Activated naive CD4-positive, alpha-beta T cell treated with anti-CD3 and anti-CD28 coated beads, Interleukin-2, amount 50 U/mL, for 24 hours (primary cell): ENCODE measurements around the gene RNU6-1.

ENCODE experiments used
- H3K27ac Mint-ChIP-seq: one replicate; pipeline ENCODE4 v1.8.0; 2021; ENCODE audit warnings: mild to moderate bottlenecking, mixed read lengths
- H3K27me3 Mint-ChIP-seq: one replicate; pipeline ENCODE4 v1.8.0; 2021; ENCODE audit warnings: mixed read lengths
- H3K36me3 Mint-ChIP-seq: one replicate; pipeline ENCODE4 v1.8.0; 2021; ENCODE audit warnings: mixed read lengths
- H3K4me1 Mint-ChIP-seq: one replicate; pipeline ENCODE4 v1.8.0; 2021; ENCODE audit warnings: mixed read lengths
- H3K4me3 Mint-ChIP-seq: one replicate; pipeline ENCODE4 v1.8.0; 2021; ENCODE audit warnings: mild to moderate bottlenecking, mixed read lengths
- H3K9me3 Mint-ChIP-seq: one replicate; pipeline ENCODE4 v1.8.0; 2021; ENCODE audit warnings: mixed read lengths

The RNU6-1 gene

GRCh38 chr15:67832031-67832551 is 7.8 kb downstream of the RNU6-1 start:
- Mint-ChIP-seq H3K4me1 (peaks cover 53% of the 10 kb centered on the region), H3K4me3 (no peak overlapping the region), H3K27me3 (peaks cover 48% of the 10 kb centered on the region), H3K9me3 (no peaks in the 10 kb centered on the region), H3K36me3 (no peaks in the 10 kb centered on the region), H3K27ac (no peak overlapping the region)

GRCh38 chr15:67831363-67831762 is 8.5 kb downstream of the RNU6-1 start:
- Mint-ChIP-seq H3K36me3 (no peaks in the 10 kb centered on the region), H3K4me3 (no peak overlapping the region), H3K9me3 (no peaks in the 10 kb centered on the region), H3K27ac (no peak overlapping the region), H3K4me1 (peaks cover 52% of the 10 kb centered on the region), H3K27me3 (peaks cover 48% of the 10 kb centered on the region)

GRCh38 chr15:67829647-67830504 is 10.0 kb downstream of the RNU6-1 start:
- H3K27me3 Mint-ChIP-seq: peaks cover 52% of the 10 kb centered on the region
- H3K27ac Mint-ChIP-seq: no peak overlapping the region
- peaks cover 52% of the 10 kb centered on the region for H3K4me1 Mint-ChIP-seq
- no peaks in the 10 kb centered on the region for H3K36me3 Mint-ChIP-seq
- H3K9me3 Mint-ChIP-seq: no peaks in the 10 kb centered on the region
- no peak overlapping the region for H3K4me3 Mint-ChIP-seq

DNA sequence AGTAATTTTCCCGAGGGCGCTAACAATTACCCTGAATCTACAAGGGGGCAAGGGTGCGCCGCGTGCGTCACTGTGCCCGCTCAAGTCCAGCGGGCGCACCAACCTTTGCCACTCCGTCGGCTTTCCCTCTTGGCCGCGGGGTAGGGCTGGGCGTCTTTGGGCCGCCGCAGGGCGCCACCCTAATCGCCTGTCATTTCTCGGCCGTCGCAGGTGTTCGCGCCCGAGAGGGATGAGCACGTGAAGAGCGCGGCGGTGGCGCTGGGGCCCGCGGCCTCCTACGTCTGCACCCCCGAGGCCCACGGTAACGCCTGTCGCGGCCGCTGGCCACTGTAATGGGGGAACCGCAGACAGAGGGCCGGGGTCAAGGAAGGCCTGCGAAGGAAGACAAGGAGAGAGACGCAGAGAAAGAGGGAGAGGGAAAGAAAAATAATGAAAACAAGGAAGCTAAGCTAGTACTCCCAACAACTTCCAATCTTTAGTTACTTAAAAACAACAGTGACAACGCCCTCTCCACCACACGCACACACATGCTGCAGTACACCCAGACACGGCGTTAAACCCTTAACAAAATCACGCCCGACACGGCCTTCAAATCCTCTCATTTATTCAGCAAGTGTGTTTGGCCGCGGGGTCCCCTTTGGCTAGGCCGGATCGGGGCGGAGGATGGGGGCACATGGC is 10.7 kb downstream of the RNU6-1 start:
- H3K27me3 Mint-ChIP-seq: peaks cover 56% of the 10 kb centered on the region
- H3K36me3 Mint-ChIP-seq: no peaks in the 10 kb centered on the region
- no peak overlapping the region for H3K27ac Mint-ChIP-seq
- H3K4me1 Mint-ChIP-seq: peaks cover 51% of the 10 kb centered on the region
- peak overlapping the region; percentile 59 for H3K4me3 Mint-ChIP-seq
- H3K9me3 Mint-ChIP-seq: no peaks in the 10 kb centered on the region

DNA sequence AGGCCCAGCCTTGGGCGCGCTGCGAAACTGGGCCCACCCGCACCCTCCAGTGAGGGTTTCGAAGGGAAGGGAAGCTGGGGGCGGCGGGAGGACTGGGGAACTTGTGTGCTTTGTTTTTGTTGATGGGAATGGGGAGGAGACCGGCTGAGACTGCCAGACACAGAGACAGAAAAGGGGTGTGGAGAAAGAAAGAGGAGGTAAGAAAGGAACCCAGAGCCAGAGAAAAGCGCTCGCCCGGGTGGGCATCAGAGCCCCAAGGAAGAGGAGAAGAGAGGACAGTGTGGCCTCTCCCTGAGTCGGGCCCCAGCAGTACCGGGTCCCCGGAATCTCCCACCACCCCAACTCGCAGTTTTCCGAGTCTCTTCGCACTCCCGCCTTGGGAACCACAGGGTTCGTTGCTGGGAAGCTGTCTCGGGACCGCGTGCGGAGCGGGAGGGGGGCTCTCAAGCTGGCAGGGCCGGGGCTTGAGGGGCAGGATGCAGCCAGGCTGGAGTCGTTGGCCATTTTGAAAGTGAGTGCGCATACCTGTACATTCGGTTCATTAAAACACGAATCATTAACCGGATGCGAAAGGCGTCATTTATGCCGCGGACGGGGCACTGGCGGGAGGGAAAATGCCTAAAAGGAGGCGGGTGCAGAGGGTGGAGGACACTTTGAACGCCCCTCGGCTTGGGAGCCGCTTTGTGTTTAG is 11.4 kb downstream of the RNU6-1 start:
- H3K4me1 Mint-ChIP-seq: peaks cover 51% of the 10 kb centered on the region
- peak overlapping the region; percentile 18 for H3K27ac Mint-ChIP-seq
- H3K4me3 Mint-ChIP-seq: peak overlapping the region; percentile 72
- H3K9me3 Mint-ChIP-seq: no peaks in the 10 kb centered on the region
- H3K27me3 Mint-ChIP-seq: peaks cover 58% of the 10 kb centered on the region
- H3K36me3 Mint-ChIP-seq: no peaks in the 10 kb centered on the region

DNA sequence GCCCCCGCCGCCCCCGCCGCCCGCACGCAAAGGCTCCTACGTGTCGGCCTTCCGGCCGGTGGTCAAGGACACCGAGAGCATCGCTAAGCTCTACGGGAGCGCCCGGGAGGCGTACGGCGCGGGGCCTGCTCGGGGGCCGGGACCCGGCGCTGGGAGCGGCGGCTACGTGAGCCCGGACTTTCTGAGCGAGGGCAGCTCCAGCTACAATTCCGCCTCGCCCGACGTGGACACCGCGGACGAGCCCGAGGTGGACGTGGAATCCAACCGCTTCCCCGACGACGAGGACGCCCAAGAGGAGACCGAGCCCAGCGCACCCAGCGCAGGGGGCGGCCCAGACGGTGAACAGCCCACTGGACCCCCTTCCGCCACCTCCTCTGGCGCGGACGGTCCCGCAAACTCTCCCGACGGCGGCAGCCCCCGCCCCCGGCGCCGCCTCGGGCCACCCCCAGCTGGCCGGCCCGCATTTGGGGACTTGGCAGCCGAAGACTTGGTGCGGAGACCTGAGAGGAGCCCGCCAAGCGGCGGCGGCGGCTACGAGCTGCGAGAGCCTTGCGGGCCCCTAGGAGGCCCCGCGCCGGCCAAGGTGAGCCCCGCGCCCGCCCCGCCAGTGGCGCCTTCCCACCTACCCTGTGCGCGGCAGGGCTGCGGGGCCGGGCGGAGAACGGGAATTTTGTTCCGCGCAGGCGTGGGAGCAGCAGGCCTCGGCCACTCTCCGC is 12.1 kb downstream of the RNU6-1 start:
- H3K36me3 Mint-ChIP-seq: no peaks in the 10 kb centered on the region
- H3K9me3 Mint-ChIP-seq: no peaks in the 10 kb centered on the region
- H3K4me1 Mint-ChIP-seq: peaks cover 46% of the 10 kb centered on the region
- H3K4me3 Mint-ChIP-seq: no peak overlapping the region
- H3K27me3 Mint-ChIP-seq: peaks cover 52% of the 10 kb centered on the region
- no peak overlapping the region for H3K27ac Mint-ChIP-seq

DNA sequence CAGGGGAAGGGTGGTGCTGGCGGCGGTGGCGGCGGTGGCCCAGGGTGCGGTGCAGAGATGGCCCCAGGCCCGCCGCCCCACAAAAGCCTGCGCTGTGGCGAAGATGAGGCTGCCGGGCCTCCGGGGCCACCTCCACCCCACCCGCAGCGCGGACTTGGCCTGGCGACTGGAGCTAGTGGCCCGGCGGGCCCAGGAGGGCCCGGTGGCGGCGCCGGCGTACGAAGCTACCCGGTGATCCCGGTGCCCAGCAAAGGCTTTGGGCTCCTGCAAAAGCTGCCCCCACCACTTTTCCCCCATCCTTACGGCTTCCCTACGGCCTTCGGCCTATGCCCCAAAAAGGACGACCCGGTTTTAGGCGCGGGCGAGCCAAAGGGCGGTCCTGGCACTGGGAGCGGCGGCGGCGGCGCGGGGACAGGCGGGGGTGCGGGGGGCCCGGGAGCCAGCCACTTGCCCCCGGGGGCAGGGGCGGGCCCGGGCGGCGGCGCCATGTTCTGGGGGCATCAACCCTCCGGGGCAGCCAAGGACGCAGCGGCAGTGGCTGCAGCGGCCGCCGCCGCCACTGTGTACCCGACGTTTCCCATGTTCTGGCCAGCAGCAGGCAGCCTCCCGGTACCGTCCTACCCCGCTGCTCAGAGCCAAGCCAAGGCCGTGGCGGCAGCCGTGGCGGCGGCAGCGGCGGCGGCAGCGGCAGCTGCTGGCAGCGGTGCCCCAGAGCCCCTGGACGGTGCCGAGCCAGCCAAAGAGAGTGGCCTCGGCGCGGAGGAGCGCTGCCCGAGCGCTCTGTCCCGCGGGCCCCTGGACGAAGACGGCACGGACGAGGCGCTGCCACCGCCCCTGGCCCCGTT is 12.9 kb downstream of the RNU6-1 start:
- H3K27me3 Mint-ChIP-seq: peaks cover 55% of the 10 kb centered on the region
- no peaks in the 10 kb centered on the region for H3K9me3 Mint-ChIP-seq
- H3K36me3 Mint-ChIP-seq: no peaks in the 10 kb centered on the region
- peaks cover 54% of the 10 kb centered on the region for H3K4me1 Mint-ChIP-seq
- no peak overlapping the region for H3K27ac Mint-ChIP-seq
- no peak overlapping the region for H3K4me3 Mint-ChIP-seq

DNA sequence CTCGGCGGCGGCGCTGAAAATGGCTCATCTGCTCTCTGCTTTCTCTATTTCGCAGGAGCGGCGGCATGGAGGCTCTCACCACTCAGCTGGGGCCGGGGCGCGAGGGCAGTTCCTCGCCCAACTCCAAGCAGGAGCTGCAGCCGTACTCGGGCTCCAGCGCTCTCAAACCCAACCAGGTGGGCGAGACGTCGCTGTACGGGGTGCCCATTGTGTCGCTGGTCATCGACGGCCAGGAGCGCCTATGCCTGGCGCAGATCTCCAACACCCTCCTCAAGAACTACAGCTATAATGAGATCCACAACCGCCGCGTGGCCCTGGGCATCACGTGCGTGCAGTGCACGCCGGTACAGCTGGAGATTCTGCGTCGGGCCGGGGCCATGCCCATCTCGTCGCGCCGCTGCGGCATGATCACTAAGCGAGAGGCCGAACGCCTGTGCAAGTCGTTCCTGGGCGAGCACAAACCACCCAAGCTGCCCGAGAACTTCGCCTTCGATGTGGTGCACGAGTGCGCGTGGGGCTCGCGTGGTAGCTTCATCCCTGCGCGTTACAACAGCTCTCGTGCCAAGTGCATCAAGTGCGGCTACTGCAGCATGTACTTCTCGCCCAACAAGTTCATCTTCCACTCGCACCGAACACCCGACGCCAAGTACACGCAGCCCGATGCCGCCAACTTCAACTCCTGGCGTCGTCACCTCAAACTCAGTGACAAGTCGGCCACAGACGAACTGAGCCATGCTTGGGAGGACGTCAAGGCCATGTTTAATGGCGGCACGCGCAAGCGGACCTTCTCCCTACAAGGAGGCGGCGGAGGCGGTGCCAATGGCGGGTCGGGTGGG is 13.7 kb downstream of the RNU6-1 start:
- peak overlapping the region; percentile 74 for H3K27ac Mint-ChIP-seq
- no peaks in the 10 kb centered on the region for H3K9me3 Mint-ChIP-seq
- peaks cover 61% of the 10 kb centered on the region for H3K4me1 Mint-ChIP-seq
- H3K36me3 Mint-ChIP-seq: peaks cover 1% of the 10 kb centered on the region
- H3K4me3 Mint-ChIP-seq: peak overlapping the region; percentile 57
- peaks cover 56% of the 10 kb centered on the region for H3K27me3 Mint-ChIP-seq

GRCh38 chr15:67824976-67825880 is 14.6 kb downstream of the RNU6-1 start, which contains the start of gene SKOR1:
SKOR1 (plus strand) TSS chr15:67825509; CDS start chr15:67825603, 94 bp downstream.
- Mint-ChIP-seq H3K36me3 (peaks cover 1% of the 10 kb centered on the region), H3K4me3 (peak within 1 kb of the TSS; percentile 57), H3K27me3 (peaks cover 55% of the 10 kb centered on the region), H3K9me3 (no peaks in the 10 kb centered on the region), H3K27ac (peak within 1 kb of the TSS; percentile 74), H3K4me1 (peaks cover 54% of the 10 kb centered on the region)

DNA sequence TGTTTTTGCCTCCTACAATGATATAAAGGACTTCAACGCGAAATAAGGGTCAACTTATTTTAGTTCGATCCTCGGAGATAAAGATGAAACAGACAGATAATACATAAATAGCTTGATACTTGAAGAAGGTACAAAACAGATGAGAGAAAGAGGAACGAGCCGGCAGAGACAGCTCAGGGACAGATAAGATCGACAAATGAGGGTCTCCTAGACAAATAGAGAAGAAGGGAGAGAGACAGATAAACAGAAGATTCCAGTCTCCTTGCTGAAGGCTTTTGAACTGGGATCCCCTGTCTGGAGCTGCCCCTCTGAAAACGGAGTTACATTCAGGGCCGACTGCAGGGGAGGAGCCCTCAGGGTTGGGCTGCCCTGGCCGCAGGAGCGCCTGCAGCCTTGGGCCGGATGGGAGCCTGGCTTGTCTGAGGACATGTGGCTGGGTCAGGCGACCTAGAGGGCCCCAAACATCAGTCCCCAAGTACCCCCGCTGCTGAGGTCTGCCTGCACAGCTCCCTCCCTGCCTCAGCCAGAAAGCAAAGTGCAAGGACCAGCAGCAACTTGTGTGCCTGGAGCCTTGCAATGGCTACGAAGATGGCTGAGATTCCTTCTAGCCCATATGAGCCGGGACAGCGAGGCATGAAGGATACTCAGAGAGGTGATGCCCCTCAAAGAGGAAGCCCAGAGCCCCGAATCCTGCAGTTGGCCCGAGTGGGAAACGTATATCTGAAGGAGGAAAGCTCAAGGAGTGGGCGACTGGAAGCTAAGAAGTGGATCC is 15.5 kb downstream of the RNU6-1 start:
- H3K4me3 Mint-ChIP-seq: peak overlapping the region; percentile 88
- peaks cover 58% of the 10 kb centered on the region for H3K27me3 Mint-ChIP-seq
- H3K9me3 Mint-ChIP-seq: no peaks in the 10 kb centered on the region
- no peak overlapping the region for H3K27ac Mint-ChIP-seq
- peaks cover 1% of the 10 kb centered on the region for H3K36me3 Mint-ChIP-seq
- H3K4me1 Mint-ChIP-seq: peaks cover 50% of the 10 kb centered on the region

- Mint-ChIP-seq H3K4me1 (peaks cover 43% of the 10 kb centered on the region), H3K36me3 (peaks cover 1% of the 10 kb centered on the region), H3K27ac (no peak overlapping the region), H3K27me3 (peaks cover 57% of the 10 kb centered on the region), H3K9me3 (no peaks in the 10 kb centered on the region), H3K4me3 (peak overlapping the region; percentile 88)
Observed at GRCh38 chr15:67823314-67824196, 16.3 kb downstream of the RNU6-1 start.
